SH-SY5Y (cell line): ENCODE data around the gene IPO9.

Source experiments
- GATA2 ChIP-seq: IDR thresholded peaks from 2 replicates; pipeline ENCODE4 v1.6.1; 2011; ENCODE audit warnings: mild to moderate bottlenecking, low read depth, low read length
- GATA3 ChIP-seq: IDR thresholded peaks from 2 replicates; pipeline ENCODE4 v1.6.1; 2011; ENCODE audit warnings: low read depth, mild to moderate bottlenecking, low read length, moderate library complexity

DNA sequence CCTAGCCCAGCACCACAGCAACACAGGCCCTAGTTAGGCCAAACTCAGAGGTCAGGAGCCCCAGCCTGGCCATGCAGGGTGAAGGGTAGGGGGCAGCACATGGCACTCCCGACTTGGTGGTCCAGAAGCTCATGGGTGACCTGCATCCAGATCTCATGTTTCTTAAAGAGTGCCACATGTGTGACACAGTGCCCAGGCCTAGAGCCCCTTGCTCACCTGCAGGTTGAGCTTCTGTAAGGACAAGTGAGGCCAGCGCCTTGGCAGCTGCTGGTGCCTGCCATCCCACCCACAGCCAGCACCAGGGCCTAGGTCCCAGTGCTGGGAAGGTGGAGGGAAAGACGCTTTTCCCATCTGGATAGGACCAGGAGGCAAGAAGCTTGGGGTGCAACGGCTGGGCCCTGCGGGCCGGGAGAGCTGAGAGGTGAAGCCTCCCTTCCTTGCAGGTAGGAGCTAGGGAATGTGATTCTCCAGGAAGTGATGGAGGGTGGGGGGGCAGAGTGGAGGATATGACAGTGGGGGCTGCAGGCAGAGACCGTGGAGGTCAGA, 66.2 kb downstream of the IPO9 start:
- TF ChIP-seq GATA2 (no peak), GATA3 (no peak)
